Left lung (tissue), 14 donors: ENCODE results near the gene ARSG. TPM values are rescaled to one million over a fixed set of nuclear protein-coding genes. Genes with fewer than 3 reads are reported as not detected.
A peak's percentile ranks its signal among the peaks of the same experiment; 100 is the strongest.

Experiments used
- ATAC-seq: fragments of 200-7000 bp; cut with Tn5 transposase; one replicate; pipeline ENCODE4 v1.9.1; 2020; ENCODE audit warnings: moderate library complexity
- DNase-seq, 4 donors: peaks; one replicate each; pipeline ENCODE4 v3.0.0-alpha.2; 2013 to 2020
- H3K27ac ChIP-seq, 2 donors: fragments of 200-600 bp; sonication (generic) in 1 of 2; one replicate each; pipeline versions ENCODE4 v1.5.0 to v1.8.0; 2020 to 2021
- H3K27me3 ChIP-seq, 2 donors: fragments of 200-600 bp; sonication (generic) in 1 of 2; one replicate each; pipeline versions ENCODE4 v1.5.0 to v1.8.0; 2020 to 2021
- H3K36me3 ChIP-seq, 2 donors: fragments of 200-600 bp; sonication (generic) in 1 of 2; one replicate each; pipeline versions ENCODE4 v1.5.0 to v1.8.0; 2020 to 2021
- H3K4me1 ChIP-seq, 2 donors: fragments of 200-600 bp; one replicate each; pipeline ENCODE4 v1.8.0; 2021
- H3K4me3 ChIP-seq, 2 donors: fragments of 200-600 bp; sonication (generic) in 1 of 2; one replicate each; pipeline versions ENCODE4 v1.5.0 to v1.8.0; 2020 to 2021; ENCODE audit warnings: mild to moderate bottlenecking in 1 of 2
- H3K9me3 ChIP-seq, 2 donors: fragments of 200-600 bp; sonication (generic) in 1 of 2; one replicate each; pipeline versions ENCODE4 v1.5.0 to v1.8.0; 2020 to 2021
- CTCF ChIP-seq, 2 donors: fragments of 200-600 bp; sonication (generic) in 1 of 2; IDR thresholded peaks; one replicate each; pipeline versions ENCODE4 v1.5.0 to v1.8.0; 2021; ENCODE audit warnings: antibody characterized with exemption in 2 of 2
- intact Hi-C, 2 donors: fragments of 100-400 bp; cut with DNase I; formaldehyde crosslinking; loops; one replicate each; pipeline versions ENCODE4 v1.11.2 to v1.14.2; 2022
- long read RNA-seq, 12 donors: library from polyadenylated mRNA in 2 of 12; unstranded in 2 of 12; transcript quantifications; one replicate each; pipeline ENCODE4 v2.0.0 and lab custom pipeline, GENCODE V29; 2019 to 2026
- polyA plus RNA-seq, 6 donors: library from polyadenylated mRNA; unstranded; fragments of 120-200 nt; gene quantifications; one replicate each; pipeline ENCODE4 v1.2.1, GENCODE V29; 2013; ENCODE audit not compliant: insufficient read length in 6 of 6
- total RNA-seq, 2 donors: library from RNA; stranded (reverse); fragmentation: NEBNext Ultra II Directional; extraction: Animal tissue kit (Norgen Biotek cat#: 25700); gene quantifications; one replicate each; pipeline ENCODE4 v1.2.1, GENCODE V29; 2021
- donor health status: DM: no; HTN: yes; CAD: no.
- donor health status: DM: no; HTN: no; CAD: no.

Gene ARSG
- 1 to 10 TPM; 5.2 to 10.0 TPM for total RNA-seq
- 1 to 10 TPM; 3.4 to 5.4 (median 4.2) TPM for polyA plus RNA-seq
- long read RNA-seq, donor 1 = 0 reads
- long read RNA-seq, donor 2, partial matches to known transcripts = 0 of 1 reads
- long read RNA-seq, donor 2, other reads (novel, unspliced or antisense) = 0 of 1 reads
- long read RNA-seq, donor 3 = 0 reads
- long read RNA-seq, donor 4, partial matches to known transcripts = 1 of 2 reads
- long read RNA-seq, donor 4, other reads (novel, unspliced or antisense) = 0 of 2 reads
- long read RNA-seq, donor 5 = 0 reads
- long read RNA-seq, donor 6 = 0 reads
- long read RNA-seq, donor 7 = 0 reads
- long read RNA-seq, donor 8, full-length matches to known transcripts = 1 of 1 reads
- long read RNA-seq, donor 8, partial matches to known transcripts = 0 of 1 reads
- long read RNA-seq, donor 8, other reads (novel, unspliced or antisense) = 0 of 1 reads
- long read RNA-seq, donor 9 = 0 reads
- long read RNA-seq, donor 10, partial matches to known transcripts = 0 of 3 reads
- long read RNA-seq, donor 10, other reads (novel, unspliced or antisense) = 1 of 3 reads
- long read RNA-seq, donor 11 = 0 reads
- long read RNA-seq, donor 12, partial matches to known transcripts = 0 of 1 reads
- long read RNA-seq, donor 12, other reads (novel, unspliced or antisense) = 0 of 1 reads

- peak within 1 kb of the TSS; percentile 48 to 66 for H3K4me3 ChIP-seq
- peaks cover 13 to 55% of the 10 kb centered on the region in 2 donors for H3K4me1 ChIP-seq
- H3K9me3 ChIP-seq = no peaks in the 10 kb centered on the region
- TF ChIP-seq CTCF (IDR thresholded peaks at IDR 0.05) = no peak
- peak within 1 kb of the TSS; percentile 89 to 99 for H3K27ac ChIP-seq
- no peaks in the 10 kb centered on the region for H3K36me3 ChIP-seq
- DNase-seq = peak; percentile 61 to 93 (median 80)
- ATAC-seq = peak; percentile 66
- intact Hi-C loops = no loop called here
- H3K27me3 ChIP-seq = peaks cover 24 to 54% of the 10 kb centered on the region in 2 donors
Observed at GRCh38 chr17:68290955-68291835, at the start of gene ARSG, which contains the start of gene SLC16A6. ARSG (plus strand) TSS chr17:68291495; CDS start chr17:68307494, 15,999 bp downstream. SLC16A6 (minus strand) TSS chr17:68291127; CDS start chr17:68278320, 12,807 bp downstream.

GRCh38 chr17:68246271-68247028, 44.8 kb upstream of the ARSG start:
- peak overlapping the region in 1 of 2 donors; percentile 88 for H3K4me3 ChIP-seq
- H3K27me3 ChIP-seq = no peaks in the 10 kb centered on the region
- no peak overlapping the region for H3K27ac ChIP-seq
- intact Hi-C loops = loop anchor here in 1 of 2 donors (10.0 kb wide), 1 partner anchor 208 kb away; the partner anchor contains the start of gene WIPI1
- ATAC-seq = no peak
- no peak for DNase-seq
- H3K9me3 ChIP-seq = no peaks in the 10 kb centered on the region
- H3K36me3 ChIP-seq = peaks cover 0 to 9% of the 10 kb centered on the region in 2 donors
- TF ChIP-seq CTCF (IDR thresholded peaks at IDR 0.05) = no peak
- peaks cover 10 to 24% of the 10 kb centered on the region in 2 donors for H3K4me1 ChIP-seq

- Histone ChIP-seq H3K27ac (peak within 1 kb of the TSS; percentile 94 to 97), H3K27me3 (no peaks in the 10 kb centered on the region), H3K4me1 (peaks cover 10 to 24% of the 10 kb centered on the region in 2 donors), H3K36me3 (peaks cover 0 to 16% of the 10 kb centered on the region in 2 donors), H3K4me3 (peak within 1 kb of the TSS; percentile 88 to 90), H3K9me3 (no peaks in the 10 kb centered on the region)
- DNase-seq (peak; percentile 95 to 98 (median 98)), ATAC-seq (peak; percentile 99)
- TF ChIP-seq CTCF (IDR thresholded peaks at IDR 0.05) = peak in 1 of 2 donors; percentile 21
- intact Hi-C loops = loop anchor here in 1 of 2 donors (10.0 kb wide), 1 partner anchor 207 kb away; the partner anchor contains the start of gene WIPI1
Observed at GRCh38 chr17:68247445-68248198, 43.7 kb upstream of the ARSG start, which contains the start of gene AMZ2. AMZ2 (plus strand) TSS chr17:68248043; CDS start chr17:68250188, 2,145 bp downstream.
